ENCODE data around the gene SNRNP25.

The SNRNP25 gene

GRCh38 chr16:72561-73548 lies 19.2 kb downstream of the SNRNP25 start, which contains the start of gene RHBDF1 (continued):
- TF ChIP-seq ZNF394 (tag by site-specific recombination; IDR thresholded peaks at IDR 0.05; ENCODE audit: borderline replicate concordance) (no peak), SALL2 (tag by site-specific recombination; IDR thresholded peaks at IDR 0.05; ENCODE audit: borderline replicate concordance) (no peak), ZNF707 (tag by site-specific recombination; IDR thresholded peaks at IDR 0.05) (no peak), ZNF114 (tag by site-specific recombination; IDR thresholded peaks at IDR 0.05) (no peak), ZNF658 (tag by site-specific recombination; IDR thresholded peaks at IDR 0.05) (no peak), ZNF555 (tag by site-specific recombination; conservative IDR thresholded peaks at IDR 0.05) (no peak), ZSCAN23 (tag by site-specific recombination; IDR thresholded peaks at IDR 0.05) (no peak), ZNF350 (tag by site-specific recombination; IDR thresholded peaks at IDR 0.05) (no peak), ZSCAN5A (tag by site-specific recombination; IDR thresholded peaks at IDR 0.05) (0 out of 2 replicates have a peak, but pooled peaks have one; percentile 35), GFI1B (tag by site-specific recombination; IDR thresholded peaks at IDR 0.05) (peak; percentile 34; the same call in 1 of the 2 replicates), ZNF548 (tag by site-specific recombination; IDR thresholded peaks at IDR 0.05) (no peak), ZBTB17 (tag by site-specific recombination; IDR thresholded peaks at IDR 0.05) (0 out of 2 replicates have a peak, but pooled peaks have one; percentile 17), WT1 (tag by site-specific recombination; IDR thresholded peaks at IDR 0.05) (peak; percentile 52), ZNF600 (tag by site-specific recombination; IDR thresholded peaks at IDR 0.05) (peak; percentile 92), ZBTB6 (tag by site-specific recombination; IDR thresholded peaks at IDR 0.05) (peak; percentile 74; the same call in 1 of the 2 replicates), ZNF24 (tag by site-specific recombination; IDR thresholded peaks at IDR 0.05) (no peak), FEZF1 (tag by site-specific recombination; IDR thresholded peaks at IDR 0.05) (no peak), EGR2 (tag by site-specific recombination; IDR thresholded peaks at IDR 0.05; ENCODE audit: low read depth) (peak; percentile 44; the same call in 1 of the 2 replicates), PRDM10 (tag by site-specific recombination; IDR thresholded peaks at IDR 0.05) (no peak)
- TF ChIP-seq, protein P1, sequence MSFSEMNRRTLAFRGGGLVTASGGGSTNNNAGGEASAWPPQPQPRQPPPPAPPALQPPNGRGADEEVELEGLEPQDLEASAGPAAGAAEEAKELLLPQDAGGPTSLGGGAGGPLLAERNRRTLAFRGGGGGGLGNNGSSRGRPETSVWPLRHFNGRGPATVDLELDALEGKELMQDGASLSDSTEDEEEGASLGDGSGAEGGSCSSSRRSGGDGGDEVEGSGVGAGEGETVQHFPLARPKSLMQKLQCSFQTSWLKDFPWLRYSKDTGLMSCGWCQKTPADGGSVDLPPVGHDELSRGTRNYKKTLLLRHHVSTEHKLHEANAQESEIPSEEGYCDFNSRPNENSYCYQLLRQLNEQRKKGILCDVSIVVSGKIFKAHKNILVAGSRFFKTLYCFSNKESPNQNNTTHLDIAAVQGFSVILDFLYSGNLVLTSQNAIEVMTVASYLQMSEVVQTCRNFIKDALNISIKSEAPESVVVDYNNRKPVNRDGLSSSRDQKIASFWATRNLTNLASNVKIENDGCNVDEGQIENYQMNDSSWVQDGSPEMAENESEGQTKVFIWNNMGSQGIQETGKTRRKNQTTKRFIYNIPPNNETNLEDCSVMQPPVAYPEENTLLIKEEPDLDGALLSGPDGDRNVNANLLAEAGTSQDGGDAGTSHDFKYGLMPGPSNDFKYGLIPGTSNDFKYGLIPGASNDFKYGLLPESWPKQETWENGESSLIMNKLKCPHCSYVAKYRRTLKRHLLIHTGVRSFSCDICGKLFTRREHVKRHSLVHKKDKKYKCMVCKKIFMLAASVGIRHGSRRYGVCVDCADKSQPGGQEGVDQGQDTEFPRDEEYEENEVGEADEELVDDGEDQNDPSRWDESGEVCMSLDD (tag by site-specific recombination; IDR thresholded peaks at IDR 0.05) = no peak
- TF ChIP-seq, protein P2, sequence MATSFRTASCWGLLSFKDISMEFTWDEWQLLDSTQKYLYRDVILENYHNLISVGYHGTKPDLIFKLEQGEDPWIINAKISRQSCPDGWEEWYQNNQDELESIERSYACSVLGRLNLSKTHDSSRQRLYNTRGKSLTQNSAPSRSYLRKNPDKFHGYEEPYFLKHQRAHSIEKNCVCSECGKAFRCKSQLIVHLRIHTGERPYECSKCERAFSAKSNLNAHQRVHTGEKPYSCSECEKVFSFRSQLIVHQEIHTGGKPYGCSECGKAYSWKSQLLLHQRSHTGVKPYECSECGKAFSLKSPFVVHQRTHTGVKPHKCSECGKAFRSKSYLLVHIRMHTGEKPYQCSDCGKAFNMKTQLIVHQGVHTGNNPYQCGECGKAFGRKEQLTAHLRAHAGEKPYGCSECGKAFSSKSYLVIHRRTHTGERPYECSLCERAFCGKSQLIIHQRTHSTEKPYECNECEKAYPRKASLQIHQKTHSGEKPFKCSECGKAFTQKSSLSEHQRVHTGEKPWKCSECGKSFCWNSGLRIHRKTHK (tag by site-specific recombination; IDR thresholded peaks at IDR 0.05) = no peak
- TF ChIP-seq, protein P3, sequence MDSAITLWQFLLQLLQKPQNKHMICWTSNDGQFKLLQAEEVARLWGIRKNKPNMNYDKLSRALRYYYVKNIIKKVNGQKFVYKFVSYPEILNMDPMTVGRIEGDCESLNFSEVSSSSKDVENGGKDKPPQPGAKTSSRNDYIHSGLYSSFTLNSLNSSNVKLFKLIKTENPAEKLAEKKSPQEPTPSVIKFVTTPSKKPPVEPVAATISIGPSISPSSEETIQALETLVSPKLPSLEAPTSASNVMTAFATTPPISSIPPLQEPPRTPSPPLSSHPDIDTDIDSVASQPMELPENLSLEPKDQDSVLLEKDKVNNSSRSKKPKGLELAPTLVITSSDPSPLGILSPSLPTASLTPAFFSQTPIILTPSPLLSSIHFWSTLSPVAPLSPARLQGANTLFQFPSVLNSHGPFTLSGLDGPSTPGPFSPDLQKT (IDR thresholded peaks at IDR 0.05; ENCODE audit: borderline replicate concordance, low read depth, low read length) = no peak
- TF ChIP-seq, protein P4, sequence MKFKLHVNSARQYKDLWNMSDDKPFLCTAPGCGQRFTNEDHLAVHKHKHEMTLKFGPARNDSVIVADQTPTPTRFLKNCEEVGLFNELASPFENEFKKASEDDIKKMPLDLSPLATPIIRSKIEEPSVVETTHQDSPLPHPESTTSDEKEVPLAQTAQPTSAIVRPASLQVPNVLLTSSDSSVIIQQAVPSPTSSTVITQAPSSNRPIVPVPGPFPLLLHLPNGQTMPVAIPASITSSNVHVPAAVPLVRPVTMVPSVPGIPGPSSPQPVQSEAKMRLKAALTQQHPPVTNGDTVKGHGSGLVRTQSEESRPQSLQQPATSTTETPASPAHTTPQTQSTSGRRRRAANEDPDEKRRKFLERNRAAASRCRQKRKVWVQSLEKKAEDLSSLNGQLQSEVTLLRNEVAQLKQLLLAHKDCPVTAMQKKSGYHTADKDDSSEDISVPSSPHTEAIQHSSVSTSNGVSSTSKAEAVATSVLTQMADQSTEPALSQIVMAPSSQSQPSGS (tag by site-specific recombination; IDR thresholded peaks at IDR 0.05; ENCODE audit: low read depth) = no peak
